Iris pigment epithelial cell (primary cell): ENCODE measurements around the gene ZNF70.

Experiments used
- DNase-seq: peaks from one replicate; pipeline ENCODE4 v3.0.0-alpha.2; 2011; ENCODE audit warnings: low read depth

The ZNF70 gene

GRCh38 chr22:23779083-23779482 lies 28.2 kb upstream of the ZNF70 start:
- DNase-seq: no peak

GRCh38 chr22:23778577-23778900 lies 27.6 kb upstream of the ZNF70 start:
- DNase-seq: no peak

- no peak for DNase-seq
Observed at GRCh38 chr22:23777776-23778576, 27.1 kb upstream of the ZNF70 start.

GRCh38 chr22:23775779-23776375 lies 25.0 kb upstream of the ZNF70 start:
- no peak for DNase-seq

GRCh38 chr22:23774922-23775436 lies 24.1 kb upstream of the ZNF70 start:
- peak; percentile 54 for DNase-seq

GRCh38 chr22:23774114-23774921 lies 23.4 kb upstream of the ZNF70 start:
- DNase-seq: no peak

GRCh38 chr22:23773483-23774113 lies 22.7 kb upstream of the ZNF70 start:
- no peak for DNase-seq

- no peak for DNase-seq
Observed at GRCh38 chr22:23772649-23773473, 21.9 kb upstream of the ZNF70 start, which contains the start of gene MMP11. Gene MMP11 (plus strand): TSS chr22:23772849. CDS start chr22:23772871, 22 bp downstream.

GRCh38 chr22:23772315-23772648 lies 21.4 kb upstream of the ZNF70 start:
- DNase-seq: no peak

- no peak for DNase-seq
Observed at GRCh38 chr22:23769321-23769965, 18.5 kb upstream of the ZNF70 start.

- DNase-seq: peak; percentile 54
Observed at GRCh38 chr22:23767673-23768548, 17.0 kb upstream of the ZNF70 start, which contains the start of gene CHCHD10. Gene CHCHD10 (minus strand): TSS chr22:23767972. CDS start chr22:23767874, 98 bp downstream.

GRCh38 chr22:23767303-23767672 lies 16.4 kb upstream of the ZNF70 start:
- no peak for DNase-seq

GRCh38 chr22:23764899-23765881 lies 14.3 kb upstream of the ZNF70 start:
- DNase-seq: no peak

GRCh38 chr22:23763954-23764353 lies 13.0 kb upstream of the ZNF70 start:
- DNase-seq: no peak

GRCh38 chr22:23763579-23763945 lies 12.7 kb upstream of the ZNF70 start:
- no peak for DNase-seq

GRCh38 chr22:23762842-23763578 lies 12.1 kb upstream of the ZNF70 start, which contains the start of gene C22orf15:
Gene C22orf15 (plus strand): TSS chr22:23762990. CDS start chr22:23763307, 317 bp downstream.
- DNase-seq: peak; percentile 40

GRCh38 chr22:23760056-23760455 lies 9.1 kb upstream of the ZNF70 start:
- DNase-seq: no peak

- no peak for DNase-seq
Observed at GRCh38 chr22:23759566-23759965, 8.7 kb upstream of the ZNF70 start.
